ENCODE results near the gene TMEM130. TPM values are rescaled to one million over a fixed set of nuclear protein-coding genes. Genes with fewer than 3 reads are reported as not detected.

Gene TMEM130
- polyA plus RNA-seq, 1 donor from 2014 or later, result 12.3 TPM

DNA sequence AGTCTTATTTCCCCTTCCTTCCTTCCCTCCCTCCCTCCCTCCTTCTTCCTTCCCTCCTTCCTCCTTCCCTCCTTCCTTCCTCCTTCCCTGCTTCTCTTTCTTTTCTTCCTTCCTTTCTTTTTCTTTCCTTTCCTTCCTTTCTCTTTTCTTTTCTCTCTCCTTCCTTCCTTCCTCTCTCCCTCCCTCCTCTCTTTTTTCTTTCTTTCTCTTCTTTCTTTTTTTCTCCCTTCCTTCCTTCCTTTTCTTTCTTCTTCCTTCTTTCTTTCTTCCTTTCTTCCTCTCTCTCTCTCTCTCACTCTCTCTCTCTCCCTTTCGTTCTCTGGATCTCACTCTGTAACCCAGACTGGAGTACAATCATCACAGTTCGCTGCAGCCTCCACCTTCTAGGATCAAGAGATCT, 6.2 kb downstream of the TMEM130 start:
- no peaks in the 10 kb centered on the region for H3F3A ChIP-seq (ENCODE audit: insufficient read depth, low read length, poor library complexity, severe bottlenecking)
- H4K20me1 ChIP-seq (ENCODE audit: insufficient read depth), result no peaks in the 10 kb centered on the region
- H3K36me3 ChIP-seq (ENCODE audit: insufficient read depth, low read length), result no peaks in the 10 kb centered on the region
- H3K4me3 ChIP-seq (ENCODE audit: low read length), result no peak overlapping the region
- H3K4me2 ChIP-seq (ENCODE audit: low read length), result no peak overlapping the region
- TF ChIP-seq EP300 (conservative IDR thresholded peaks at IDR 0.05; ENCODE audit: poor library complexity, severe bottlenecking), result no peak
- TF ChIP-seq REST (IDR thresholded peaks at IDR 0.05; ENCODE audit: borderline replicate concordance), result no peak
- TF ChIP-seq SMC3 (conservative IDR thresholded peaks at IDR 0.05; ENCODE audit: poor library complexity), result no peak
- TF ChIP-seq MXI1 (conservative IDR thresholded peaks at IDR 0.05; ENCODE audit: poor library complexity, severe bottlenecking), result no peak
- no peak for TF ChIP-seq TAF1 (IDR thresholded peaks at IDR 0.05; ENCODE audit: low read depth)
- TF ChIP-seq RAD21 (conservative IDR thresholded peaks at IDR 0.05), result no peak
- TF ChIP-seq POLR2AphosphoS5 (IDR thresholded peaks at IDR 0.05), result no peak
- TF ChIP-seq, protein P1, sequence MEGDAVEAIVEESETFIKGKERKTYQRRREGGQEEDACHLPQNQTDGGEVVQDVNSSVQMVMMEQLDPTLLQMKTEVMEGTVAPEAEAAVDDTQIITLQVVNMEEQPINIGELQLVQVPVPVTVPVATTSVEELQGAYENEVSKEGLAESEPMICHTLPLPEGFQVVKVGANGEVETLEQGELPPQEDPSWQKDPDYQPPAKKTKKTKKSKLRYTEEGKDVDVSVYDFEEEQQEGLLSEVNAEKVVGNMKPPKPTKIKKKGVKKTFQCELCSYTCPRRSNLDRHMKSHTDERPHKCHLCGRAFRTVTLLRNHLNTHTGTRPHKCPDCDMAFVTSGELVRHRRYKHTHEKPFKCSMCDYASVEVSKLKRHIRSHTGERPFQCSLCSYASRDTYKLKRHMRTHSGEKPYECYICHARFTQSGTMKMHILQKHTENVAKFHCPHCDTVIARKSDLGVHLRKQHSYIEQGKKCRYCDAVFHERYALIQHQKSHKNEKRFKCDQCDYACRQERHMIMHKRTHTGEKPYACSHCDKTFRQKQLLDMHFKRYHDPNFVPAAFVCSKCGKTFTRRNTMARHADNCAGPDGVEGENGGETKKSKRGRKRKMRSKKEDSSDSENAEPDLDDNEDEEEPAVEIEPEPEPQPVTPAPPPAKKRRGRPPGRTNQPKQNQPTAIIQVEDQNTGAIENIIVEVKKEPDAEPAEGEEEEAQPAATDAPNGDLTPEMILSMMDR (IDR thresholded peaks at IDR 0.05; ENCODE audit: poor library complexity, severe bottlenecking), result no peak
- no peak for TF ChIP-seq EZH2 (IDR thresholded peaks at IDR 0.05; ENCODE audit: borderline replicate concordance, insufficient read depth, low read length, poor library complexity, severe bottlenecking)
- no peak overlapping the region for H3K27ac ChIP-seq (ENCODE audit: low read length)
- H3K9me3 ChIP-seq (ENCODE audit: low read length), result no peaks in the 10 kb centered on the region
- H3K79me2 ChIP-seq (replicated peaks; ENCODE audit: insufficient read depth, low read length), result no peaks in the 10 kb centered on the region
- no peak overlapping the region for H3K9ac ChIP-seq (ENCODE audit: low read length)
- no peaks in the 10 kb centered on the region for H3K9me2 ChIP-seq (ENCODE audit: insufficient read depth, low read length)
- peaks cover 3% of the 10 kb centered on the region for H3K27me3 ChIP-seq (ENCODE audit: insufficient read depth, low read depth, low read length)
- H2AFZ ChIP-seq (ENCODE audit: low read depth, low read length), result no peak overlapping the region

DNA sequence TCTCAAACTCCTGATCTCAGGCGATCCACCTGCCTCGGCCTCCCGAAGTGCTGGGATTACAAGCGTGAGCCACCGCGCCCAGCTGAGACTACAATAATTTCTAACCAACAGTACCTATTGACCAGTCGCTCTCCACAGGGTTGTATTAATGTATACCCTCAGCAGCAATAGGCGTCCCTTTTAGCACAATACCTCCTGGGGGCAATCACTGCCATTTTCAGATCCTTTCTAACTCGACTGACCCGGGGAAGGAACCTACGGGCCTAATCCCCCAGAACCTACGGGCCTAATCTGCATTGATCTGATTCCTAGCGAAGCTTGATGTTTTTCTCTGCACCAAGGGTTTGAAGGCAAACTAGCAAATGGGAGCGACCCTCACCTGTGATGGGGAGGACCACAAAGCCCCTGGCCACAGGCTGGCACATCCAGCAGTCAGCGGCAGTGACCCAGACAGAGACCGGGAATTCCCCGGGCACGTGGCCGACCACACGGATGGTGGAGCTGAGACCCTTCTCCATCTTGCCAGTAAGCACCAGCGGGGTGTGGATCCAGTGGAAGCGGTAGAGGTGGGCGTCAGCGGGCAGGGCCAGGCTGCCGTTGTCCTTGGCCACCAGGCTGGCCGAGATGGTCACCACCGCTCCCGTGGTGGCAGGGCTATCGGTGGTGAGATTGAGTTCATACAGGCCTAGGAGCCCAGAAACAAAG, 6.9 kb downstream of the TMEM130 start:
- Histone ChIP-seq H3F3A (ENCODE audit: insufficient read depth, low read length, poor library complexity, severe bottlenecking) (no peaks in the 10 kb centered on the region), H3K36me3 (ENCODE audit: insufficient read depth, low read length) (no peaks in the 10 kb centered on the region), H3K27ac (ENCODE audit: low read length) (no peak overlapping the region), H3K27me3 (ENCODE audit: insufficient read depth, low read depth, low read length) (no peaks in the 10 kb centered on the region), H3K4me2 (ENCODE audit: low read length) (no peak overlapping the region), H3K9me3 (ENCODE audit: low read length) (no peaks in the 10 kb centered on the region), H3K79me2 (replicated peaks; ENCODE audit: insufficient read depth, low read length) (no peaks in the 10 kb centered on the region), H3K9me2 (ENCODE audit: insufficient read depth, low read length) (no peaks in the 10 kb centered on the region), H2AFZ (ENCODE audit: low read depth, low read length) (no peak overlapping the region), H3K4me3 (ENCODE audit: low read length) (no peak overlapping the region), H4K20me1 (ENCODE audit: insufficient read depth) (no peaks in the 10 kb centered on the region), H3K9ac (ENCODE audit: low read length) (no peak overlapping the region)
- no peak for TF ChIP-seq EZH2 (IDR thresholded peaks at IDR 0.05; ENCODE audit: borderline replicate concordance, insufficient read depth, low read length, poor library complexity, severe bottlenecking)
- no peak for TF ChIP-seq POLR2AphosphoS5 (IDR thresholded peaks at IDR 0.05)
- no peak for TF ChIP-seq EP300 (conservative IDR thresholded peaks at IDR 0.05; ENCODE audit: poor library complexity, severe bottlenecking)
- TF ChIP-seq REST (IDR thresholded peaks at IDR 0.05; ENCODE audit: borderline replicate concordance), result no peak
- TF ChIP-seq RAD21 (conservative IDR thresholded peaks at IDR 0.05), result no peak
- TF ChIP-seq, protein P1 (IDR thresholded peaks at IDR 0.05; ENCODE audit: poor library complexity, severe bottlenecking), result no peak
- no peak for TF ChIP-seq SMC3 (conservative IDR thresholded peaks at IDR 0.05; ENCODE audit: poor library complexity)
- TF ChIP-seq TAF1 (IDR thresholded peaks at IDR 0.05; ENCODE audit: low read depth), result no peak
- TF ChIP-seq MXI1 (conservative IDR thresholded peaks at IDR 0.05; ENCODE audit: poor library complexity, severe bottlenecking), result no peak

All from neural cell (in vitro differentiated cells).